PC-9 (cell line): Measurements from ENCODE around the gene TOPBP1. TPM values are rescaled to one million over a fixed set of nuclear protein-coding genes. Genes with fewer than 3 reads are reported as not detected.

ENCODE experiments used
- BruUV-seq: library from RNA; stranded (reverse); fragments of 400-500 nt; replicated peaks from 2 replicates; lab custom pipeline; 2021; lab: Mats Ljungman, UMichigan
- CTCF ChIA-PET: fragments of 300-600 bp; sonication (Branson Sonifier 250); formaldehyde crosslinking; loops from one replicate; lab custom pipeline; 2022; ENCODE audit warnings: antibody characterized with exemption; lab: Charles Lee
- POLR2A ChIA-PET: fragments of 300-600 bp; sonication (Branson Sonifier 250); formaldehyde crosslinking; loops from one replicate; lab custom pipeline; 2022; ENCODE audit warnings: antibody characterized with exemption; ENCODE audit not compliant: unreplicated experiment; lab: Charles Lee
- DNase-seq, 2 experiments: peaks; one replicate each; pipeline versions ENCODE4 v3.0.0 to v3.0.0-alpha.2; 2015 to 2022; ENCODE audit warnings: mixed read lengths in 1 of 2
- H2AFZ ChIP-seq: fragments of 200-600 bp; sonication (generic); 2 replicates; pipeline ENCODE4 v1.8.1; 2017; ENCODE audit warnings: antibody characterized with exemption
- H3F3A ChIP-seq: fragments of 200-600 bp; sonication (generic); 2 replicates; pipeline ENCODE4 v1.8.1; 2017; ENCODE audit warnings: antibody characterized with exemption, mild to moderate bottlenecking, low read depth; ENCODE audit not compliant: insufficient read depth
- H3K27ac ChIP-seq: fragments of 200-600 bp; sonication (generic); 2 replicates; pipeline ENCODE4 v1.6.1; 2016; ENCODE audit warnings: mixed run types
- H3K27me3 ChIP-seq: fragments of 200-600 bp; sonication (generic); 2 replicates; pipeline ENCODE4 v1.6.1; 2016; ENCODE audit warnings: low read depth, mixed run types; ENCODE audit not compliant: insufficient read depth
- H3K36me3 ChIP-seq: fragments of 200-600 bp; sonication (generic); 2 replicates; pipeline ENCODE4 v1.6.1; 2016; ENCODE audit warnings: low read depth, mixed run types
- H3K4me1 ChIP-seq: fragments of 200-600 bp; sonication (generic); replicated peaks from 2 replicates; pipeline ENCODE4 v1.6.1; 2016; ENCODE audit warnings: mixed run types; ENCODE audit not compliant: insufficient read depth
- H3K4me2 ChIP-seq: fragments of 200-600 bp; sonication (generic); 2 replicates; pipeline ENCODE4 v1.6.1; 2017; ENCODE audit warnings: mixed run types
- H3K4me3 ChIP-seq: fragments of 200-600 bp; sonication (generic); 2 replicates; pipeline ENCODE4 v1.6.1; 2016; ENCODE audit warnings: mixed run types
- H3K79me2 ChIP-seq: fragments of 200-600 bp; sonication (generic); 2 replicates; pipeline ENCODE4 v1.6.1; 2017; ENCODE audit warnings: low read depth, mixed run types
- H3K9me2 ChIP-seq: fragments of 200-600 bp; sonication (generic); 2 replicates; pipeline ENCODE4 v1.8.1; 2017; ENCODE audit warnings: mild to moderate bottlenecking; ENCODE audit not compliant: insufficient read depth
- H3K9me3 ChIP-seq: fragments of 200-600 bp; sonication (generic); 2 replicates; pipeline ENCODE4 v1.8.1; 2016; ENCODE audit warnings: low read depth; ENCODE audit not compliant: insufficient read depth
- H4K20me1 ChIP-seq: fragments of 200-600 bp; sonication (generic); 2 replicates; pipeline ENCODE4 v1.8.1; 2017; ENCODE audit not compliant: insufficient read depth
- EZH2 ChIP-seq: fragments of 200-600 bp; sonication (generic); IDR thresholded peaks from 2 replicates; pipeline ENCODE4 v1.8.0; 2017; ENCODE audit warnings: antibody characterized with exemption, low read depth
- intact Hi-C: fragments of 100-400 bp; cut with micrococcal nuclease; formaldehyde crosslinking; loops from one replicate; pipeline ENCODE4 v1.10.0; 2022; ENCODE audit not compliant: unreplicated experiment
- total RNA-seq: library from RNA; stranded (reverse); gene quantifications from 2 replicates; pipeline ENCODE4 v1.2.3, GENCODE V29; 2021
- TF ChIP-seq, protein P1 (sequence below): fragments of 200-600 bp; sonication (generic); conservative IDR thresholded peaks from 2 replicates; pipeline ENCODE4 v1.6.1; 2017; ENCODE audit warnings: mixed run types, antibody characterized with exemption, mild to moderate bottlenecking, moderate library complexity

The TOPBP1 gene
- total RNA-seq, 1 experiment from 2014 or later: 52.2 TPM

DNA sequence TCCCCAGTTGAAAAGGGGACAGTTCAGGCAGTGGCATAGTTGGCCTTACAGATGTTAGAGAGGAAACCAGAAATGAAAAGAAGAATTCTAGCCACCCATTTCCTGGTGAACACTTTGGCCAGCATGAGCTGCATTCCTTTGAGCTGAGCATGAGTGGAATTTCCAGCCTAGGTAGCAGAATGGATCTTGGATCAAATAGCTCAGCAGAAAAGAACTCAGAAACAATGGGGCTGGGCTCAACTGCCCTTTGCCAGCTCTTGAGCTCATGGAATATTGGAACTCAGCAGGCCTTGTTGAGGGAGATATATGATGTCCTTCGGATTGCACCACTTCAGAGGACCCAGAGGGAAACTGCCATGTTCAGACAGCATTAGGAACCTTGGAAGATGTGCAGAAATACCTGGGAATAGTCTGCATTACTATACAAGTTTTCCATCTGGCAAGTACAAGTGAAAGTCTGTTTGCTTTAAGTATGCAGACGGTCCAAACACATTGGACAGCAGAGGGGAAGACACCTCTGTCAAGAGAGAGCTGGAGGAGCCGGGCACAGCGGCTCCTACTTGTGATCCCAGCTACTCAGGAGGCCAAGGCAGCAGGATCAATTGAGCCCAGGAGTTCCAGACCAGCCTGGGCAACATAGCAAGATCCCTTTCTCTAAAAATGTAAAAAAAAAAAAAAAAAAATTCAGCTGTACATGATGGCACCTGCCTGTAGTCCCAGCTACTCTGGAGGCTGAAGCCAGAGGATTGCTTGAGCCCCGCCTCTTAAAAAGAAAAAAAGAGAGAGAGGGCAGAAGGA is 91.4 kb downstream of the TOPBP1 start:
- Histone ChIP-seq H3K9me2 (no peaks in the 10 kb centered on the region), H3K4me3 (no peak overlapping the region), H3K27me3 (no peaks in the 10 kb centered on the region), H3F3A (peaks cover 64% of the 10 kb centered on the region), H3K4me2 (peak overlapping the region; percentile 71), H3K4me1 (peaks cover 69% of the 10 kb centered on the region), H3K79me2 (peaks cover 11% of the 10 kb centered on the region), H3K9me3 (no peaks in the 10 kb centered on the region), H3K36me3 (peaks cover 8% of the 10 kb centered on the region), H2AFZ (no peak overlapping the region), H3K27ac (peak overlapping the region; percentile 96), H4K20me1 (no peaks in the 10 kb centered on the region)
- intact Hi-C loops: loop anchor here (1.0 to 10.0 kb wide), 9 partner anchors 33 to 1436 kb away; partner anchors contain the start of genes ANAPC13, CEP63 and SRPRB
- DNase-seq: peak; percentile 75 to 95
- TF ChIP-seq EZH2: no peak
- TF ChIP-seq, protein P1, sequence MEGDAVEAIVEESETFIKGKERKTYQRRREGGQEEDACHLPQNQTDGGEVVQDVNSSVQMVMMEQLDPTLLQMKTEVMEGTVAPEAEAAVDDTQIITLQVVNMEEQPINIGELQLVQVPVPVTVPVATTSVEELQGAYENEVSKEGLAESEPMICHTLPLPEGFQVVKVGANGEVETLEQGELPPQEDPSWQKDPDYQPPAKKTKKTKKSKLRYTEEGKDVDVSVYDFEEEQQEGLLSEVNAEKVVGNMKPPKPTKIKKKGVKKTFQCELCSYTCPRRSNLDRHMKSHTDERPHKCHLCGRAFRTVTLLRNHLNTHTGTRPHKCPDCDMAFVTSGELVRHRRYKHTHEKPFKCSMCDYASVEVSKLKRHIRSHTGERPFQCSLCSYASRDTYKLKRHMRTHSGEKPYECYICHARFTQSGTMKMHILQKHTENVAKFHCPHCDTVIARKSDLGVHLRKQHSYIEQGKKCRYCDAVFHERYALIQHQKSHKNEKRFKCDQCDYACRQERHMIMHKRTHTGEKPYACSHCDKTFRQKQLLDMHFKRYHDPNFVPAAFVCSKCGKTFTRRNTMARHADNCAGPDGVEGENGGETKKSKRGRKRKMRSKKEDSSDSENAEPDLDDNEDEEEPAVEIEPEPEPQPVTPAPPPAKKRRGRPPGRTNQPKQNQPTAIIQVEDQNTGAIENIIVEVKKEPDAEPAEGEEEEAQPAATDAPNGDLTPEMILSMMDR: no peak
- CTCF ChIA-PET: interaction anchor here (0.8 to 1.5 kb wide), 2 partner anchors 30 to 81 kb away, joined by 6 to 10 read pairs; no protein-coding TSS in a partner anchor
- POLR2A ChIA-PET: interaction anchor here (0.5 to 2.4 kb wide), 6 partner anchors 23 to 1623 kb away, joined by 3 to 19 read pairs (median 10); no protein-coding TSS in a partner anchor
- BruUV-seq: no TSS peak

DNA sequence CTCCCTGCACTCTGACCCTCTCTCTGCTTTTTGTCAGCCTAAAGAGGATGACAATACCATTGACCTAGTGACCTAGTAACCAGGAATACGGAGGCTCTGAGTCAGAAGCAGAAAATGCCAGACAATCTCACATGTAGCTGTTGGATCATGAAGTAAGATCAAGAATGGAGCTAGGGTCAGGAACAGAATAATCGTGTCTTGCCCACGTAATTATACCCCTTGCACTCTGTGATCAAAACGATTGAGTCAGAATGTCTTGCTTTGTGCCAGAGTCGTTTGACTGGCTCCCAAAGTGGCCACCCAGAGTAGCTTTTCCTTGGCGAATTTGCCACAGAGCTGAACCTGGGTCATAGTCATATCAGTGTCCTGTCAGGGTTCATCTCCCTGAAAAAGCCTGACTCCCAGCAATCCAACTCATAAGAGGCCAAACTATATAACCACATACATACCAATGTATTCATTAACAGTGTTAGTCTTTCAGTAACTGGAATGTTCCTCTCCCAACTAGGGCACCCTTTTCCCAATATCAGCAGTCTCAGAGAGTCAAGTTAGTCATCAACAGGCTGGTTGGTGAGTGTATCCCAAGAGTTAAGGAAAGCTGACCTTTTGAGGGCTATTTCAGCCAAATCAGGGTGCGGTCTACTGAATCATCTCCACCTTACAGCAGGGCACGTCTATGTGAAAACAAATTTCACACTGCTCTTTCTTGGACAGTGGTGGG is 93.3 kb downstream of the TOPBP1 start:
- Histone ChIP-seq H3K4me3 (peak overlapping the region; percentile 7; the same call in 1 of the 2 replicates), H3K4me1 (peaks cover 67% of the 10 kb centered on the region)
- intact Hi-C loops: loop anchor here (1.0 to 2.0 kb wide), 2 partner anchors 22 to 88 kb away; no protein-coding TSS in a partner anchor

More for the DNA sequence above, 93.3 kb downstream of the TOPBP1 start:
- H2AFZ ChIP-seq: no peak overlapping the region
- no peak for TF ChIP-seq EZH2
- TF ChIP-seq, protein P1: no peak
- ChIA-PET CTCF (interaction anchor here (0.6 to 1.2 kb wide), 4 partner anchors 8 to 105 kb away, joined by 3 to 15 read pairs (median 4); no protein-coding TSS in a partner anchor), POLR2A (interaction anchor here (0.5 to 2.4 kb wide), 6 partner anchors 21 to 1339 kb away, joined by 3 to 19 read pairs (median 9); no protein-coding TSS in a partner anchor)
- H3K9me2 ChIP-seq: no peaks in the 10 kb centered on the region
- peak overlapping the region; percentile 96 for H3K27ac ChIP-seq
- H3F3A ChIP-seq: peaks cover 57% of the 10 kb centered on the region
- peak overlapping the region; percentile 71 for H3K4me2 ChIP-seq
- peak; percentile 68 to 99 for DNase-seq
- H3K9me3 ChIP-seq: no peaks in the 10 kb centered on the region
- H3K27me3 ChIP-seq: no peaks in the 10 kb centered on the region
- no TSS peak for BruUV-seq
- no peaks in the 10 kb centered on the region for H3K79me2 ChIP-seq
- H4K20me1 ChIP-seq: no peaks in the 10 kb centered on the region
- no peaks in the 10 kb centered on the region for H3K36me3 ChIP-seq
